HEK293 (cell line): Measurements from ENCODE around the gene NHLH1.

Source experiments
- CTCF ChIA-PET: fragments of 350-600 bp; formaldehyde crosslinking; extraction: SDS; loops from one replicate; lab custom pipeline; 2021; ENCODE audit warnings: antibody characterized with exemption; lab: Yijun Ruan, JAX
- POLR2A ChIA-PET: fragments of 300-600 bp; formaldehyde crosslinking; extraction: SDS; loops from one replicate; lab custom pipeline; 2020; ENCODE audit warnings: antibody characterized with exemption, inconsistent platforms; lab: Yijun Ruan, JAX
- H3K27ac ChIP-seq: fragments of 200-500 bp; sonication (Bioruptor generic); 2 replicates; pipeline ENCODE4 v1.5.1; 2014; ENCODE audit warnings: low read depth, low read length, control low read depth, inconsistent platforms; ENCODE audit errors: extremely low read depth
- H3K36me3 ChIP-seq, 2 experiments: fragments of 200-500 bp in 1 of 2; sonication (Bioruptor generic) in 1 of 2; 1 replicate in 1 of 2; 2 replicates in 1 of 2; pipeline ENCODE4 v1.5.1; 2014 to 2017; ENCODE audit warnings: inconsistent platforms in 2 of 2, low read length in 2 of 2; ENCODE audit not compliant: control insufficient read depth in 2 of 2, insufficient read depth in 1 of 2
- H3K4me1 ChIP-seq: fragments of 200-500 bp; sonication (Bioruptor generic); 2 replicates; pipeline ENCODE4 v1.5.1; 2014; ENCODE audit warnings: mild to moderate bottlenecking, low read length, inconsistent platforms; ENCODE audit not compliant: control insufficient read depth, insufficient read depth
- H3K4me3 ChIP-seq: 2 replicates; pipeline ENCODE4 v1.5.1; 2011; ENCODE audit warnings: low read depth, mild to moderate bottlenecking, control low read depth, low read length, moderate library complexity
- H3K9me3 ChIP-seq: fragments of 200-500 bp; sonication (Bioruptor generic); 2 replicates; pipeline ENCODE4 v1.5.1; 2014; ENCODE audit warnings: low read depth, low read length, inconsistent platforms; ENCODE audit not compliant: control insufficient read depth, insufficient read depth
- BCL6B ChIP-seq: fragments of 450-650 bp; formaldehyde crosslinking; IDR thresholded peaks from 2 replicates; pipeline ENCODE4 v1.5.1; 2017; ENCODE audit warnings: missing biosample characterization, missing genetic modification characterization
- GLI4 ChIP-seq: fragments of 450-650 bp; formaldehyde crosslinking; IDR thresholded peaks from 2 replicates; pipeline ENCODE4 v1.5.1; 2016; ENCODE audit warnings: missing biosample characterization, missing genetic modification characterization
- MZF1 ChIP-seq: fragments of 450-650 bp; formaldehyde crosslinking; IDR thresholded peaks from 2 replicates; pipeline ENCODE4 v1.5.1; 2017; ENCODE audit warnings: missing biosample characterization, missing genetic modification characterization, borderline replicate concordance
- OVOL3 ChIP-seq: fragments of 450-650 bp; formaldehyde crosslinking; IDR thresholded peaks from 2 replicates; pipeline ENCODE4 v1.5.1; 2016; ENCODE audit warnings: missing biosample characterization, missing genetic modification characterization
- SCRT2 ChIP-seq: fragments of 450-650 bp; formaldehyde crosslinking; IDR thresholded peaks from 2 replicates; pipeline ENCODE4 v1.5.1; 2016; ENCODE audit warnings: missing biosample characterization, missing genetic modification characterization
- YY1 ChIP-seq: fragments of 450-650 bp; formaldehyde crosslinking; IDR thresholded peaks from 2 replicates; pipeline ENCODE4 v1.5.1; 2018; ENCODE audit warnings: missing biosample characterization, missing genetic modification characterization
- YY2 ChIP-seq: fragments of 450-650 bp; formaldehyde crosslinking; IDR thresholded peaks from 2 replicates; pipeline ENCODE4 v1.5.1; 2016; ENCODE audit warnings: missing biosample characterization, missing genetic modification characterization
- ZBTB21 ChIP-seq: fragments of 450-650 bp; formaldehyde crosslinking; IDR thresholded peaks from 2 replicates; pipeline ENCODE4 v1.5.1; 2017; ENCODE audit warnings: missing biosample characterization, missing genetic modification characterization
- ZBTB48 ChIP-seq: fragments of 450-650 bp; formaldehyde crosslinking; IDR thresholded peaks from 2 replicates; pipeline ENCODE4 v1.5.1; 2016; ENCODE audit warnings: missing biosample characterization, missing genetic modification characterization
- ZEB2 ChIP-seq: fragments of 450-650 bp; formaldehyde crosslinking; IDR thresholded peaks from 2 replicates; pipeline ENCODE4 v1.5.1; 2016; ENCODE audit warnings: missing biosample characterization, missing genetic modification characterization
- ZFHX2 ChIP-seq: fragments of 450-650 bp; formaldehyde crosslinking; conservative IDR thresholded peaks from 2 replicates; pipeline ENCODE4 v1.5.1; 2016; ENCODE audit warnings: missing biosample characterization, missing genetic modification characterization
- ZFP41 ChIP-seq: fragments of 450-650 bp; formaldehyde crosslinking; IDR thresholded peaks from 2 replicates; pipeline ENCODE4 v1.5.1; 2016; ENCODE audit warnings: missing biosample characterization, missing genetic modification characterization, borderline replicate concordance
- ZNF10 ChIP-seq: fragments of 450-650 bp; formaldehyde crosslinking; IDR thresholded peaks from 2 replicates; pipeline ENCODE4 v1.5.1; 2017; ENCODE audit warnings: missing biosample characterization, missing genetic modification characterization
- ZNF23 ChIP-seq: fragments of 450-650 bp; formaldehyde crosslinking; IDR thresholded peaks from 2 replicates; pipeline ENCODE4 v1.5.1; 2016; ENCODE audit warnings: missing biosample characterization, missing genetic modification characterization, borderline replicate concordance
- ZNF274 ChIP-seq, 2 experiments: fragments of 200-500 bp in 1 of 2; fragments of 450-650 bp in 1 of 2; sonication (Bioruptor generic) in 1 of 2; formaldehyde crosslinking in 1 of 2; IDR thresholded peaks; 2 replicates each; pipeline versions ENCODE4 v1.5.1 to v1.6.1; 2014 to 2016; ENCODE audit warnings: borderline replicate concordance in 1 of 2, inconsistent platforms in 1 of 2, low read length in 1 of 2, missing biosample characterization in 1 of 2, missing genetic modification characterization in 1 of 2
- ZNF341 ChIP-seq: fragments of 450-650 bp; formaldehyde crosslinking; IDR thresholded peaks from 2 replicates; pipeline ENCODE4; 2016; ENCODE audit warnings: low read depth, missing biosample characterization, missing genetic modification characterization
- ZNF354C ChIP-seq: fragments of 450-650 bp; formaldehyde crosslinking; IDR thresholded peaks from 2 replicates; pipeline ENCODE4 v1.5.1; 2016; ENCODE audit warnings: missing biosample characterization, missing genetic modification characterization, low read depth, borderline replicate concordance
- ZNF416 ChIP-seq: fragments of 450-650 bp; formaldehyde crosslinking; IDR thresholded peaks from 2 replicates; pipeline ENCODE4 v1.5.1; 2016; ENCODE audit warnings: missing biosample characterization, missing genetic modification characterization
- ZNF521 ChIP-seq: fragments of 450-650 bp; formaldehyde crosslinking; IDR thresholded peaks from 2 replicates; pipeline ENCODE4 v1.5.1; 2017; ENCODE audit warnings: missing biosample characterization, mild to moderate bottlenecking, missing genetic modification characterization
- ZNF549 ChIP-seq: fragments of 450-650 bp; IDR thresholded peaks from 2 replicates; pipeline ENCODE4 v1.5.1; 2018; ENCODE audit warnings: missing biosample characterization, missing genetic modification characterization, mild to moderate bottlenecking, inconsistent platforms, moderate library complexity
- ZNF626 ChIP-seq: fragments of 450-650 bp; sonication (Bioruptor Pico); formaldehyde crosslinking; IDR thresholded peaks from 2 replicates; pipeline ENCODE4 v1.5.1; 2018; ENCODE audit warnings: missing biosample characterization, missing genetic modification characterization, inconsistent platforms
- ZNF707 ChIP-seq: fragments of 450-650 bp; formaldehyde crosslinking; IDR thresholded peaks from 2 replicates; pipeline ENCODE4 v1.5.1; 2016; ENCODE audit warnings: missing biosample characterization, missing genetic modification characterization
- ZNF776 ChIP-seq: fragments of 450-650 bp; formaldehyde crosslinking; IDR thresholded peaks from 2 replicates; pipeline ENCODE4 v1.5.0; 2017; ENCODE audit warnings: missing biosample characterization, missing genetic modification characterization, borderline replicate concordance
- ZNF792 ChIP-seq: fragments of 450-650 bp; formaldehyde crosslinking; IDR thresholded peaks from 2 replicates; pipeline ENCODE4 v1.5.1; 2016; ENCODE audit warnings: missing biosample characterization, missing genetic modification characterization
- ZXDB ChIP-seq: fragments of 450-650 bp; formaldehyde crosslinking; IDR thresholded peaks from 2 replicates; pipeline ENCODE4 v1.5.1; 2016; ENCODE audit warnings: missing biosample characterization, missing genetic modification characterization

Gene NHLH1

DNA sequence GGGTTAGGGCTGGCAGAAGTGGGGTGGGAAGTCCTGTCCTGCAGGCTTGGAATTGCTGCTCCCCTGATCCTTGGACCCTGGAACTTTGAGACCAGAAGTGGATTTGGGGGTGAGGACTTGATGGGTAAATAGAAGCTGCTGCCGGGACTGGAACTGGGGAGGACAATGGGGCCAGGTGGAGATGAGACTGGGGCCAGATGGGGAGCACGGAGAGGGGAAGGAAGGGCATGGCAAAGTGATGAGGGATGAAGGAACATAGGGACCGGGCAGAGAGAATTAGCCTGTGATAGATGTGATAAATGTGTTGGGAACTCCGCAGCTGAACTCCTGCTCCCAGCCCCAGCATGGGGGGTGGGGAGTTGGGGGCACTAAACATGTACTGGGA, 637 bp downstream of the NHLH1 start:
- Histone ChIP-seq H3K36me3 (no peaks in the 10 kb centered on the region), H3K4me3 (no peak overlapping the region), H3K9me3 (no peaks in the 10 kb centered on the region), H3K27ac (no peak overlapping the region), H3K4me1 (no peaks in the 10 kb centered on the region)
- CTCF ChIA-PET = interaction anchor here (1.1 to 1.5 kb wide), 2 partner anchors 10 to 13 kb away, joined by 4 to 6 read pairs; no protein-coding TSS in a partner anchor
- TF ChIP-seq ZFP41 (tag by site-specific recombination) = no peak
- TF ChIP-seq MZF1 = no peak
- TF ChIP-seq ZNF354C (tag by site-specific recombination) = no peak
- TF ChIP-seq ZNF274 (IDR thresholded peaks at IDR 0.05; ENCODE audit: low read length) = no peak
- TF ChIP-seq ZNF274 (tag by site-specific recombination; IDR thresholded peaks at IDR 0.05; ENCODE audit: borderline replicate concordance) = no peak
- TF ChIP-seq BCL6B (tag by site-specific recombination) = no peak
- no peak for TF ChIP-seq YY1 (tag by site-specific recombination)
- TF ChIP-seq, all 188 proteins: peak for 0
- POLR2A ChIA-PET = interaction anchor here (1.8 kb wide), 1 partner anchor 16 kb away, joined by 5 read pairs; no protein-coding TSS in a partner anchor

GRCh38 chr1:160367934-160368923, 1.4 kb downstream of the NHLH1 start:
- Histone ChIP-seq H3K4me3 (no peak overlapping the region), H3K27ac (no peak overlapping the region)
- TF ChIP-seq ZFHX2 (tag by site-specific recombination) (no peak), ZNF792 (tag by site-specific recombination) (no peak), ZNF10 (no peak), ZNF341 (no peak), SCRT2 (no peak), ZNF626 (tag by site-specific recombination) (no peak), ZNF23 (no peak), ZBTB48 (tag by site-specific recombination) (no peak), ZNF521 (tag by site-specific recombination) (no peak), ZXDB (tag by site-specific recombination) (no peak), ZNF707 (tag by site-specific recombination) (no peak), GLI4 (no peak), ZNF416 (no peak), ZBTB21 (tag by site-specific recombination) (no peak), OVOL3 (tag by site-specific recombination) (no peak), ZNF776 (tag by site-specific recombination) (no peak), ZEB2 (tag by site-specific recombination) (no peak), YY2 (tag by site-specific recombination) (no peak), ZNF549 (no peak)
- TF ChIP-seq, all 188 proteins: peak for 0
- POLR2A ChIA-PET = no interaction called here
- H3K9me3 ChIP-seq = no peaks in the 10 kb centered on the region
- H3K4me1 ChIP-seq = no peaks in the 10 kb centered on the region
- H3K36me3 ChIP-seq = no peaks in the 10 kb centered on the region
- CTCF ChIA-PET = interaction anchor here (0.6 to 1.5 kb wide), 4 partner anchors 9 to 703 kb away, joined by 3 to 6 read pairs (median 4); no protein-coding TSS in a partner anchor
